Stimulated activated CD4-positive, alpha-beta T cell treated with anti-CD3 and anti-CD28 coated beads, Interleukin-4, amount 100 ng/mL, for 1 hour (primary cell): ENCODE measurements around the gene SLX4.

ENCODE experiments used
- DNase-seq: peaks from one replicate; pipeline ENCODE4 v3.0.0-alpha.2; 2020

SLX4 gene

GRCh38 chr16:3546986-3547682 is 64.3 kb downstream of the SLX4 start:
- DNase-seq, result no peak

GRCh38 chr16:3542601-3543373 is 68.6 kb downstream of the SLX4 start:
- DNase-seq, result no peak

DNA sequence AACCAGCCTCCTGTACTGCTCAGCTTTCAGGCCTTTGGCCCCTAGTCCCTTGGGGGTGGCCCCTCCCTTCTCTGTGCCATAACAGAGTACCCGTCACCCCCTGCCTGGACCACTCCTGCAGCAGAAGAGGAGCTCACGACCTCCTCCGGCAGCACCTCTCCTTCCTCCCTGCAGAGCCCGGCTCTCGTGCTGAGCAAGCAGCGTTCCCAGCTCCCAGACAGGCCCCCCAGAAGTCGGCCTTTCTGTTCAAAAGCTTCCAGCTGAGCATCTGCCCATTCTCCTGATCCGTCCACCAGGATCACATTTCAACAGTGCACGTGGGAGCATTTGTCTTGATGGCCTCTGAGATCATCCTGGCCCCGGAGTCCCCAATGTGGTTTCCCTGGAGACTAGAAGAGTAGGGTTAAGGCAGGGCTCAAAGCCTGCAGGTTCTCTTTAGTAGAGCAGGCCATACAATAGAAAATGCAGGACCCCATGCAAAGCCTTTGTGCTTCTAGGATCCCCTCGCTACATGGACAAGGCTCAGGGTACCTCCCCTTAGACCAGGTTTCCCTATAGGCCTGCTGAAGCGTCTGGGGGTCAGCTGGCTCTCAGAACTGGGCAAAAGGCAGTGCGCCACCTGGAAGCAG is 69.8 kb downstream of the SLX4 start:
- no peak for DNase-seq

GRCh38 chr16:3538222-3538621 is 73.2 kb downstream of the SLX4 start:
- DNase-seq, result no peak

- no peak for DNase-seq
These were observed 74.6 kb downstream of the SLX4 start for GRCh38 chr16:3536851-3537250.

- DNase-seq, result no peak
These were observed 75.1 kb downstream of the SLX4 start for GRCh38 chr16:3536271-3536731.

GRCh38 chr16:3534126-3534525 is 77.3 kb downstream of the SLX4 start:
- no peak for DNase-seq

DNA sequence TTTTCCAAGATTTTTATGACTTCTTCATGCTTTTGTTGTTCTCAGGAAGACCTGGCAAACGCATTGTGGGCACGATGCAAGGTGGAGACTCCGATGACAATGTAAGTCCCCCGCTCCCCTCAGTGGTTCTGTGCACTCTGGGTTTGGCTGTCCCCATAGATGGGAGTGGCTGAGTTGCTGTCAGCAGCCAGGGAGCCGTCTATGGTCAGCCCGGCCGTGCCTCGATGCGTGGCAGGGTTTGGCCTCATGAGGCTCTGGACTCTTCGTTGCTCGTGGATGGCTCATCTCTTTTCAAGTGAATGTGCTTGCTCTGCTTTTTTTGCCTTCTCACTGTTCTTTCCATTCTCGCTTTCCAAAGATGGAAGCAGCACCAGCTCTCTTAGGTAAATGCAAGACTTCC is 78.7 kb downstream of the SLX4 start:
- no peak for DNase-seq
